ENCODE results near the gene JAK1.

- TF ChIP-seq CTCF (conservative IDR thresholded peaks at IDR 0.05; ENCODE audit: low read depth, low read length): no peak
- no peak for TF ChIP-seq EZH2 (IDR thresholded peaks at IDR 0.05; ENCODE audit: borderline replicate concordance, low read depth, low read length, poor library complexity, severe bottlenecking)
Observed at GRCh38 chr1:64936956-64937355, 29.4 kb downstream of the JAK1 start.
